Stimulated activated CD4-positive, alpha-beta T cell treated with anti-CD3 and anti-CD28 coated beads, Interleukin-4, amount 100 ng/mL, for 4 hours (primary cell): ENCODE data around the gene GNB1L.

Experiments used
- DNase-seq, 2 experiments: peaks; one replicate each; pipeline ENCODE4 v3.0.0-alpha.2; 2020

GNB1L gene

DNA sequence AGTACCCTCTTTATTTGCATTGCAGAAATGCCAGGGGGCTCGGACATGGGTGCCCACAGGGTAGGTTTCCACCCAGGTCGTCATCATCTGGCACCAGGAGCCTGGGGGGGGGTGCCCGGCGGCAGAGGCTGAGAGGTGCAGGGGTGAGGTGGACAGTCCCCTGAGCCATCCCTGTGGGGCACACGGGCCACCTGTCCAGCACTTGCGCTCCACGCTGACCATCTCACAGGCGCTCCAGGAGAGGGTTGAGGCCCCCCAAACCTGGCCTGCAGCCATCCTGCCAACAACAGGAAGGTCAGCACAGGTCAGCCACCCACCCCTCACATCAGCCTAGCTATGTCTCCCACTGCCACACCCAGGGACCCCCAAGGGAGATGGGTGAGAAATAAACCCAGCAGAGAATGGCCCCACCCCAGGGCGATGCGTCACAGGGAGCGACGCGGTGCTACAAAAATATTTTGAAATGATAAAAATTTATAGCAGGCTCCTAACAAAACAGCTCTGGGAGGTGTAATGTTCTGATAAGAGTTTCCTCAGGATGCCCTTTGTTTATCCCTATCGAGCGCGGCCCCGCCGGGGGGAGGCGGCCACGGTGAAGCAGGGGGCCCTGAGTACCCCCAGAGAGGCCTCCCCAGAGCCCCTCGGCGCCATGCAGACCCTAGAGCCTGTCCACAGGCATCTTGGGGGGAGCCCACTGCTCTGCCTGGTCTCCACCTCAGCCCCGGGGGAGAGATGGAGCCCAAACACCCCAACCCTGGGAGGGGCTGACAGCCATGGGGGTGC is 21.0 kb upstream of the GNB1L start:
- DNase-seq = no peak

DNA sequence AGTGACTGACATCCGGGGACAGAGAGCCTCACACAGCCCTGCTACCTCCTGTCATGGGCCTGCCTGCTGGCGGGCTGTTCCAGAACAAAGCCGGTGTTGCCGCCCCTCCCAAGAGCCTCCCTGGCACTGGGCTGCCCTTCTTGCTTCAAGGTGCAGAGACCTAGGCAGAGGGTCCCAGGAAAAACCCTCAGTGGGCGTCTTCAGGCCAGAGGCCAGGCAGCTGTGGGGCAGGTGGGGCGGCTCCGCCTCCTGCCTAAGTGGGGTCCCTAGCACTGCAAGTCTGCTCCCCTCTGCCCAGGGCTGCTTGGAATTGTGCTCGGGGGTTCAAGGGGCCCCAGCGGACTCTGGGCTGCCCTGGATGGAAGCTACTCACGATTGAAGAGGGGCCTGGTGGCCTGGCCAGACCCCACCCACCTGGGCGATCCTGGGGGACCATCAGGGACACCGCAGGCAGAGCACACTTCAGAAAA is 20.4 kb upstream of the GNB1L start:
- no peak for DNase-seq

DNA sequence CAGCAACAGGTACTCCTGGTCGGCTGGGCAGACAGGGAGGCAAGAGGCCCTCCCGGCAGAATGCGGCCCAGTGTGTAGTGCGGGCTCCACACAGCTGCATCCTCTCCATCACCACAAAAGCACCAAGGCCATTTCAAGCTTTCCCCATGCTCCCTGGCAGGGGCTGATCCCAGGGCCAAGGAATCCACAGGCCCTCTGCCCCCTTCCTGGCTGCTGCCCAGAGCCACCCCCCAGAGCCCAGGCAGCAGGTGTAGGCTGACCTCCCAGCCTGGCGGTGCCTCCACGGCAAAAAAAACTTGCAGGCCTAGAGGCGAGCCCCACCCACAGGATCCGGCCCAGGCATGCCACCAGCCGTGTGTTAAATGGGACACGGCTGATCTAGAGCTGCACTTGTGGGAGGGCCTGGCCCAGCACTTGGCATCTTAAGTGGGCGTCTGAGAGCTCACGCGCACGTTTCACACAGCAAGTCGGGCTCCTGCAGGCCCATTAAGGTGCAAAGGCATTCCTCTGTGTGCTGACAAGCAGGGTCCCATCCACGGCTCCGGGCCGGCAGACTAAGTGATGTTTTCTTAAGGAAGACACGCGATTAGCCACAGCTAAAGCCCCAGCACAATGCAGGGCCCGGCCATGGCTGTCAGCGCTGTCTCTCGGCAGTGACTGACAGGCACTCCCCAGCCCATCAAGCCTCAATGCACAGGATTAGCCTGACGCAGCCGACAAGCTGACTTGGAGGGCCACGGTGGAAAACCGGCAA is 19.8 kb upstream of the GNB1L start:
- peak in 1 of 2 experiments; percentile 36 for DNase-seq

DNA sequence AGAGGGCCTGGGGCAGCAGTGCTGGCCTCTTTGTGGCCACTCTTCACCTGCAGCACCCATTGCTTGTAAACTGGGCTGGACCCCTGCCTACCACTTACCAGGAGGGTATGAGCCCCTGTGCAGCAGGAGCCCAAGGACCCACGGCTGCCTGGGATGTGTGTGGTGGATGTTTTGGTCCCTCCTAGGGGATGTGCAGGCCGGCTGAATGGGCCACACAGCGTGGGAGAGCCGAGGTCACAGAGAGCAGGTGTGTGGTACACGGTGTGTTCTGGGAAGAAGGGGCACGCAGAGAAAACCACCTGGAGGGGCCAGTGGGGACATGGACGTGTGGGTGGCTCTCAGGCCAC is 19.3 kb upstream of the GNB1L start:
- DNase-seq = no peak

DNA sequence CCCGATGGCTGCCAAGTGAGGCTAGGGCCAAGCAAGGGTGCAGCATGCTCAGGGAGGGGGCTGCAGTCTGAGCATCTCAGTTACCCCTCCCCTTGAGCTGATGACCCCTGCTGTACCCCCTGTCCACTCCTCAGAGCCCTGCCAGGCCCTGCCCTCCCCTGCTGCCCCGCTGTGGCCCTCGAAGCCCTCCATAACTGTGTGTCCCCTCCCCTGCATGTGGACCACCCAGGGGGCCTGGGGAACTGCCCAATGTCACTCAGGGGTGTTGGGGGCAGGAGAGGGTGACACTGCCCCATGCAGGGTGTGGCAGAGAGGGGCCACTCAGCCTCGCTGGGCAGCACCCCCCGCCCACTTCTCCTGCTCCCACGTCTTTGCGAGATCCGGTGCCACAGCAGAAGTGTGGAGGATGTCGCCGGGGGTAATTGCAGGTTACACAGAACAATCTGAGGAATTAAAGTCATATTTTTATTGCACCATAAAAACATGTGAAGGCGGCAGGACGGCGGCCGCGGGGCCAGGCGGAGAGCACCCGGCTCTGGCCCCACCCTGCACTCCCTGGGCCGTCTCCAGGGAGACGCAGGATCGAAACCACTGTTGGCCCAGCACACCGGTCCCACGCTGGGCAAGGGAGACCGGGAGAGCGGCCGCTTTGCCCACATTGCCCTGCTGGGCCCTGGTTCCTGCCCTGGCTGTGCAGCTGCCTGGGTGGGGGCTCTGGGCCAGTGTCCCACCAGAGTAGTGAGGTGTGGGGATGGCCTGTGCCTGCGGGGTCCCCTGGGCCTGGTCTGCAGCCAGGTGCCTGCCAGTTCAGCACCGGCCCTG is 18.7 kb upstream of the GNB1L start:
- DNase-seq = no peak

DNA sequence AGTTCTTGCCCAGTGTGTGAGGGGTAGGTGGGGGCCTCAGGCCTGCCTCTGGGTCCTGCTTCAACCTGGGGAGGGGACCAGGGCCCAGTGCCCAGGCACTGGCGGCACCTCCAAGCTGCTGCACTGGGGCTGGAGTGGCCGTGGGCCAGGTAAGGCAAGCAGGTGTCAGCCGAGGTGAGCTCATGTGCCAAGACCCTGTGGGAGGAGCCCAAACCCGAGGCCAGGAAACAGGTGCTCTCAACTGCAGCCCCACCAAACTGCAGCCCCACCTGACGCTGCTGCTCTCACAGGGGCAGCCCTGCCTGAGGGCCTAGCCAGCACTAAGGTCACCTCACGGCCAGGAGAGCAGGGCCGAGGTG is 18.1 kb upstream of the GNB1L start:
- DNase-seq = no peak

DNA sequence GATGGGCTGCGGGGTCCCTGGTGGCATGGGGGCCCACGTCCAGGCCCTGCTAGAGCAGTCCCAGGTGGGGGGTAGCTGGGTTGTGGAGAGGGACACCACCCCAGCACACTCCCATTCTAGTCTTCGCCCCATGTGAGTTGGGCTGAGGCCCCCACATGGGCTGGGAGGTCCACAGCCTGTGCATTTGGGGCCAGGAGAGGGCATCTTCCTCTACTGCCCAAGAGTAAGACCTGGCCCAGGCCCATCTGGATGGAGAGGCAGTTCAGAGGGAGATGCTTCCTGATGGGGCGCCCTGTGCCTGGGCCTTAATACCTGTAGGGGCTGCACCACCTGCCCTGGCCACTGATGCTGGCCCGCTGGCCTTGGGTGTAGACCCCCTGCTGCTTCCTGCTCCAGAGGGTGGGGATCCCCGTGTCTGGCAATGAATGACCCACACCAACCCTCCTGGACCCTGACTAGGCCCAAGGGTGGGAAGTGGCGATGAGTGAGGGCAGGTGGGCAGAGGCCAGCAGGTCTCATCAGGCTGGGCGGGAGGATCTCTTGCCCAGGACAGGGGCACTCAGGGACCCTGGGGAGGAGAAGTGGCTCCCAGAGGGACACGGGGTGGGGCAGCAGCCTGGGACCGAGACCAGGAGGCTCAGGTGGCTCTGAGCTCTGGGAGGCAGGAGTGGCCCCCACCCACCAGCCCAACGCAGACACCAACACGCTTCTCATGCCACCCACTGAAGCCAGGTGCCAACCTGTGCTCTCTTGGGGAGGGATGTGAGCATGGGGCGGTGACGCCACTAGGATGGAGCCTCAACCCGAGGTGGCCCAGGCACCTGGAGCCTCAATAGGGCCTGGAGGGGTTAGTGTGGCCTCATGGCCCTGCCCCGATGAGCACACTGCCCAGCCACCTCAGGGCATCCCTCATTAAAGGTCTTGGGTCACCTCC is 17.4 kb upstream of the GNB1L start:
- no peak for DNase-seq

DNA sequence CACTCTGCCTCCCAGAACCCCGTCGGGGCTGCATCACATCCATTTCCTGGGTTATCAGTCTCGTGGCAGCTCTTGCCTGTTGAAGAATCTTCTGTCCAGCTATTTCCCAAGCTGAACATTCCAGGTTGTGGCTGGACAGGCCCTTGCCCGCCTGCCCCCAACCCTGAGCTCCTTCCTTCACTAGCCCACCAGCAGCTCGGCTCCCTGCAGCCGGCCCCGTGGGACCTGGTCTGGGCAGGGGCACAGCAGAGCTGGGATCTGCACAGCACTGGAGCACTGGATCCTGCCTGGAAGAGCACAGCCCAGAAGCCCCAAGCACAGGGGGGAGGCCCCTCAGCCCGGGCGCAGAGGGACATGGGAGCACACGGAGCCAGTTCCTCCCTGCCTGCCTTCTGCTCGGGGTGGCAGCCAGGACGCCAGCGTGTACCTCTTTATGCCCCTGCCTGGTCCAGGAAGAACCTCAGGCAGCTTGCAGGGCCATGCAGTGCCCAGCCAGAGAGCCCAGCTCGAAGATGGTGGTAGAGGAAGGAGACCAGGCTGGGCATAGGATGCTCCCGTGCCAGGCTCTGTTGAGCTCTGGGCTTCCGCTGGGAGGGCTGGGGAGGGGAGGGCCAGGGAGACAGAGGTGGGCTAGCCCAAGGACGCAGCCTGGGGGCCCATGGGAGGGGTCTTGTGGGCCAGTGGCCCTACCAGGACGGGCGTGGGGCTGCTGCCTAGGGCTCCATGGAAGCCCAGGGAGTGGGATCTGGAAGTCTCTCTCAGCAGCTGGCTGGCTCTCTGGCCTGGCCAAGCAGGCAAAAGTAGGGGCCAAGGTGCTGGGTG is 16.6 kb upstream of the GNB1L start:
- no peak for DNase-seq

DNA sequence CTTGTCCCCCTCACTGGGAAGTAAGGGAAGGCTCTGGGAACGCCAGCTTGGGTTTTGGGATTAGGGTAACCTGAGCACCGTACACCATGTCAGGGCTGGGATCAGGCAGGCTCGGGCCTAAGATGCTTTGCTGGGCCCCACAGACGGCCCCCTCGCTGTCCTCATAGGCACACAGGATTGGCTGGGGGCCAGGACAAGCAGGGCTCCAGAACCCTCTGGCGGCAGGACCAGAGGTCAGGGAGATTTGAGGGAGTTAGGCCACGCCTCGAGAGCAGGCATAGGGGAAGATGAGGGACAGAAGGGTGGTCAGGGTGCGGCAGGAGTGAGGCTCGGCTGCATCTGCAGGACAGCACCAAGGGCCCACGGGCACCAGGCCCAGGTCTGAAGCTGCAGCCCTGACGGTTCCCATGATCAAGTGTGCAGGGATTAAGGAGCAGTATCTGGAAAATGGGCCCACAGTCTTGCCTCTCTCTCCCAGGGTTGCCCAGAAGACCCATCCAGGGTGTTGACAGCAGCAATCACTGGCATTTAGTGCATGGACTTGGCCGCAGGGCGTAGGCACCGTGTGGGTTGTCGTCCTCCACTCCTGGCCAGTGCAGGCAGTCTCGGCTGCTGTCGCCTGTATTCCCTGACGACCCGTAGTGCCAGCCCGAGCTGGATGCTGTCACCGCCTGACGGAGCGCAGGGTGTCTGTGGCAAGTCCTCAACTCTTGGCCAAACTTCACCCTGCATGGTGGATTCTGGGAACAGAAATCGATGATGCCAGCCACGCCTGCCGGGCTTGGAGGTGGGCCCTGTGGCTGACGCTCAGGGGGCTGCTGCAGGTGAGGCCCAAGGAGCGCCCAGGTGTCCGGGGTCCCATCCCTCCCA is 15.7 kb upstream of the GNB1L start:
- DNase-seq = no peak

DNA sequence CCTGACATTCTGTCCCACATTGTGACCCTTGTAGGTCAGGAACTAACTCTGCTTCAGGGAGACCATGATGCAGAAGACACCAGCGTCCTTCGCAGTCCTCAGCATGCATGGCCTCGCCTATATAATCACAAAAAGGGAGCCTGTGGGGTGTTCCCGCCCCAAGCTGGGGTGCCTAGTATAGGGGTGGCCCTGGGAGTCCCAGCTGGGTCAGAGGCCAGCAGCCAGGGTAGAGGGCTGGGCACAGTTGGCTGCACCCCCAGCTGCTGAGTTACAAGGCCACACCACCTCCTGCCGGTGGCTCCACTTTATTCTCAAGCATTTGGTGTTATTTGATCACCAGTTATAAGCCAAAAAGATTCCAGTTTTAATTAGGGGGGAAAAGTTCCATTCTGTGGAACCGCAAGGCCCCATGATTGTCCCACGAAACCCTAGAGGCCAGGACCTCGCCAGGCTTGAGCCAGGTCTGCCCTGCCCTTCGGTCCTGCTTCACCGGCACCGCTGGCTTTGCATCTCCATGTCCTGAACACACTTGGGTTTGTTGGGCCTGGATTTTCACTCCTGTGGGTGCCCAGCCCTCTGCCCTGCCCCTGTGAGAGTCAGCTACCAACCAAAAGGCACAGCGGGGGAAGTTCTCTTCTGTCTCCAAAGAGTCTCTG is 15.0 kb upstream of the GNB1L start:
- DNase-seq = no peak

DNA sequence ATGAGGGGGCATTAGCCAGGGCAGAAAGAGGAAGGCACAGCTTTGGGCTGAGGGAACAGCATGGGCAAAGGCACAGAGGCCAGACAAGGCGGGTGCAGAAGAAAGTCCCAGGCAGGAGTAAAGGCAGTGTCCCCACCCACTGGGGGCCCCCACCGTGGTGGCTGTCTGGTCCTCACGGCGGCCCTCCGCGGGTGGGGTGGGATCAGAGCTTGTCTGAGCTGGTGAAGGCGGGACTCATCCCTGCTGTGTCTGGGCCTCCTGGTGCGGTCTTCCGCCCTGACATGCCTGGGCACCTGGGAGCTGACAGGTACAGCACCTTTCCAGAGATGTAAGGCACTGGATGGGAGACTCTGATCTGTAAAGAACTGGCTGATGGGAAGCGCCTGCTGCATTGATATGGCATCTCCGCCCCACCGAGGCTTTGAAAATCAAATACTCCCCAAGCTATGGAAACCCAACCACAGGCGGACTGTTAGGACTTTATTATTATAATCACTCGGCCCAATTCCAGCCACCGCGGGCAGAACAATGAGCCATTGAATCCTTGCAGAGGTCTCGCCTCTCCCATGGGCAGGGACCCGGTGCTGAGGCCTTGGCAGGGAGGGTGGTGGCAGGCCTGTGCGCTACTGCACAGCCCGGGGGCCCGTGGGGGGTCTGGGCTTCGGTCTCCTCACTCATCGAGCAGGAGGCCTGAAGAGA is 14.2 kb upstream of the GNB1L start:
- no peak for DNase-seq

DNA sequence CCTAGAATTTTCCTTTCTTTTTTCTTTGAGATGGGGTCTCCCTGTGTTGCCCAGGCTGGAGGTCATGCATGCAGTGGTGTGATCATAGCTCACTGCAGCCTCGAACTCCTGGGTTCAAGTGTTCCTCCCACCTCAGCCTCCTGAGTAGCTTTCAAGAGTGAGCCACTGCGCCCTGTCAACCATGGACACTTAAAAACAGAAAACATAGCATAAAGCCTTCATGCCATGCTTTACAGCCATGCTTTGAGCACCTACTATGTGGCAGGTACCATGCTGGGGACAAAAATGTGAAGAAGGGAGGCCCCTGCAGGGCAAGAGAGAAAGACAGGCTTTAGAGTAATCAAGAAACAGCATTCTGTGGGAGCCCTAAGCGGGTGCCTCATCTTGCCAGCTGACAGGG is 13.7 kb upstream of the GNB1L start:
- DNase-seq = no peak

DNA sequence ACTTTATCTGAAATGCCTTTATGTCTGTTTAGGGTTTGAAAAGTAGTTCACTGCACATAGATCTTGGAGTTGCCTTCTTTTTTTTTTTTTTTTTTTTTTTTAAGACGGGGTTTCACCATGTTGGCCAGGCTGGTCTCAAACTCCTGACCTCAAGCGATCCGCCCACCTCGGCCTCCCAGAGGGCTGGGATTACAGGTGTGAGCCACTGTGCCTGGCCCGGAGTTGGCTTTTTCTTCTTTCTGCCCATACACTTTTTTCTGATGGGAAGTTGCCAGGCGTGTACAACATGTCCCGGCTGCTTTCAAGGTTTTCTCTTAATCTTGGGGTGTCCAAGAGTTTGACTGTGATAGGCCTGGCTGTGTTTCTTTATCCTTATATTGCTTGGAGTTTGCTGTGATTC is 12.9 kb upstream of the GNB1L start:
- DNase-seq = no peak

DNA sequence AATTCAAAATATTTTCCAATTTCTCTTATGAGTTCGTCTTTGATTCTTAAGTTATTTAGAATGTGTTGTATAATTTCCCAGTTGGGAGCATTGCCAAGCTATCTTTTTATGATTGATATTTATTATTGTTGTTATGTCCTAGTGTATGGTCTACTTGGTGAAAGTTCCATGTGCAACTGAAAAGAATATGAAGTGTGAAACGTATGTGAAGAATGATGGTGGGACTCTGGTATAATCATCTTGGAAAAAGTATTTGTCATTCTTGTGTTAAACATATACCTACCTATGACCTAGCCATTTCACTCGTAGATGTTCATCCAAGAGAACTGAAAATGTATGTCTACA is 12.0 kb upstream of the GNB1L start:
- DNase-seq = no peak

DNA sequence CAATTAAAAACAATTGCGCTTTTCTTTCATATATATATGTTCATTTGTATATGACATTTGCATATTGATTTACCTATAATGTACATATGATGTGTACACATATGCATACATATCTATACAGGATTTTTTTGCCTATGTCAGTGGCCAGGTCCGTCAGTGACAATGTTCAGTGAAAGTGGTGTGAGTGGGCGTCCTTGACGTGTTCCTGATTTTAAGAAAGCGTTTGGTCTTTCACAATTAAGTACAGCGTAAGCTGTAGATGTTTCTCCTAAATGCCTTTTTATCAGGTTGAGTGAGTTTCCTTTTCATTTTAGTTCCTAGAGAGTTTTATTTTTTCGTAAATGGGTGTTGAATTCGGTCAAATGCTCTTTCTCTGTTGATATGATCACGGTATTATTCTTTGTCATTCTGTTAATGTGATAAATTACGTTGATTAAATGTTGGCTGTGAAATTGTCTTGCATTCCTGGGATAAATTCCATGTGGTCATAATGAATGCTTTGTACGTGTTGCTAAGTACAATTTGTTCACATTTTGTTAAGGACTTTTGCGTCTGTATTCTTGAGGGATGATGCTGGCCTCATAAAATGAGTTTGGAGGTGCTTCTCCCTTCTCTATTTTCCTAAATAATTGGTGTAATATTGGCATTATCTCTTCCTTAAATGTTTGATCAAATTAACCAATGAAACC is 10.6 kb upstream of the GNB1L start:
- no peak for DNase-seq

DNA sequence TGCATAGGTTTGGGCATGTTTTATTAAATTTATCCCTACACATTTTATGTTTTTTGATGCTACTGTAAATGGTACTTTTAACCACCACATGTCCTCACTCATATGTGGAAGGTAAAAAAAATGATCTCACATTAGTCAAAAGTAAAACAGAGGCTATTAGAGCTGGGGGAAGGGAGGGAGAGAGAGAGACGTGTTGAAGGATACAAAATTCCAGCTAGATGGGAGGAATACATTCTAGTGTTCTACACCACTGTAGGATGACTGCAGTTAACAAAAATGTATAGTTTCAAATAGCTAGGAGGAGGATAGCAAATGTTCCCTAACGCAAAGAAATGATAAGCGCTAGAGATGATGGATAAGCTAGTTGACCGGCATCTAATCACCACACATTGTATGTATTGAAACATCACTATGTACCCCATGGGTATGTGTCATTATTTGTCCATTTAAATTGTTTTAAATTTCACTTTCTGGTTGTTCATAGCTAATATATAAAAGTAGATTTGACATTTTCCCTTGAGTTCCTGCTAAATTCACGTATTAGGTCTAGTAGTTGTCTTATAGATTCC is 9.9 kb upstream of the GNB1L start:
- DNase-seq = no peak

DNA sequence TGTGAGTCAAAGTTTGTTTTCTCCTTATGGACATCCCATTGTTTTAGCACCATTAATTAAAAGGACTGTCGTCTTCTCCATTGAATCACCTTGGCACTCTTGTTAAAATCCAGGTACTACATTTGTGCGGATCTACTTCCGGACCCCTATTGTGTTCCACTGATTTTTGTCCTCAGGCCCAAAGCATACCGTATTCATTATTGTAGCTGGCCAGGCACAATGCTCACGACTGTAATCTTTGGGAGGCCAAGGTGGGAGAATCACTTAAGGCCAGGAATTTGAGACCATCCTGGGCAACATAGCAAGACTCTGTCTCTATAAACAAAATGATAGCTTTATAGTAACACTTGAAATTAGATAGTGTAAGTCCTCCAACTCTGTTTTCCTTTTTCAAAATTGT is 8.9 kb upstream of the GNB1L start:
- DNase-seq = no peak

DNA sequence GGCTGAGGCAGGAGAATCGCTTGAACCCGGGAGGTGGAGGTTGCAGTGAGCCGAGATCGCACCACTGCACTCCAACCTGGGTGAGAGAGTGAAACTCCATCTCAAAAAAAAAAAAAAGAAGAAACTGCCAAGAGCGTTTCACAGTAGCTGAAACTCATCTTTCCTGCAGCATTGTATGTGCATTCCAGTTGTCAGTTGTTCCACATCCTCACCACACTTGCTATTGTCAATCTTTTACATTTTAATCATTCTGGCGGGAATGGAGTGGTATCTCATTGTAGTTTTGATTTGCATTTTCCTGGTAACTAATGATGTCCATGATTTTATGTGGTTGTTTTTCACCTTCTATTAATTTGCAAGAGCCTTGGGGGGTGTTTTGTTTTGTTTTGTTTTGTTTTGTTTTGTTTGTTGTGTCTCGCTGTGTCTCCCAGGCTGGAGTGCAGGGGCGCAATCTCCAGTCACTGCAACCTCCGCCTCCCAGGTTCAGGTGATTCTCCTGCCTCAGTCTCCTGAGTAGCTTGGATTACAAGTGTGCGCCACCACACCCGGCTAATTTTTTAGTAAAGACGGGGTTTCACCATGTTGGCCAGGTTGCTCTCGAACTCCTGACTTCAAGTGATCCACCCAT is 8.1 kb upstream of the GNB1L start:
- DNase-seq = no peak
